Testis (tissue), 3 donors: ENCODE measurements around the gene ALDH3B2. TPM values are rescaled to one million over a fixed set of nuclear protein-coding genes. Genes with fewer than 3 reads are reported as not detected.

ENCODE experiments used
- DNase-seq: peaks from one replicate; pipeline ENCODE4 v3.0.0-alpha.2; 2019
- H3K27ac ChIP-seq, 2 donors: fragments of 200-600 bp; sonication (generic); one replicate each; pipeline ENCODE4 v1.5.1; 2019
- H3K27me3 ChIP-seq: fragments of 200-600 bp; sonication (generic); one replicate; pipeline ENCODE4 v1.5.1; 2019
- H3K36me3 ChIP-seq: fragments of 200-600 bp; sonication (generic); one replicate; pipeline ENCODE4 v1.5.1; 2017; ENCODE audit warnings: low read depth; ENCODE audit errors: missing control alignments
- H3K4me1 ChIP-seq: fragments of 200-600 bp; sonication (generic); one replicate; pipeline ENCODE4 v1.5.1; 2019
- H3K4me3 ChIP-seq, 2 donors: fragments of 200-600 bp; sonication (generic); one replicate each; pipeline ENCODE4 v1.5.1; 2017 to 2019
- H3K9me3 ChIP-seq: fragments of 200-600 bp; sonication (generic); one replicate; pipeline ENCODE4 v1.5.1; 2017
- POLR2A ChIP-seq: fragments of 450-650 bp; IDR thresholded peaks from one replicate; pipeline ENCODE4 v1.6.1; 2017; ENCODE audit warnings: antibody characterized with exemption, mild to moderate bottlenecking, moderate library complexity
- WGBS, 2 donors: methylation state at CpG; one replicate each; pipeline ENCODE4 v1.1.5; 2018; 5-methylcytosine and 5-hydroxymethylcytosine counted together
- intact Hi-C: fragments of 100-400 bp; cut with DNase I; formaldehyde crosslinking; loops from one replicate; pipeline ENCODE4 v1.15.1; 2023; ENCODE audit warnings: low total_unique reads
- polyA plus RNA-seq: library from polyadenylated mRNA; stranded (reverse); fragments of 350-450 nt; fragmentation: Illumina TruSeq; extraction: RNeasy Lipid Tissue Mini Kit (QIAGEN cat#74804); gene quantifications from one replicate; pipeline ENCODE4 v1.2.3, GENCODE V29; 2014; ENCODE audit warnings: low read depth, low replicate concordance; ENCODE audit not compliant: insufficient read depth
- total RNA-seq, 2 donors: library from RNA; depleted of rRNA; stranded (reverse); fragments of >200 nt; gene quantifications; one replicate each; pipeline ENCODE4 v1.2.3, GENCODE V29; 2016
- TF ChIP-seq, protein P1 (sequence below), 3 experiments: fragments of 450-650 bp in 2 of 3; fragments of 200-600 bp in 1 of 3; sonication (generic) in 1 of 3; IDR thresholded peaks; one replicate each; pipeline ENCODE4 v1.5.1; 2016 to 2019; ENCODE audit warnings: antibody characterized with exemption in 3 of 3, mild to moderate bottlenecking in 2 of 3, moderate library complexity in 1 of 3

The ALDH3B2 gene
- total and polyA plus RNA-seq, 3 donors from 2014 or later, result 0.19 TPM; not detected in 2

DNA sequence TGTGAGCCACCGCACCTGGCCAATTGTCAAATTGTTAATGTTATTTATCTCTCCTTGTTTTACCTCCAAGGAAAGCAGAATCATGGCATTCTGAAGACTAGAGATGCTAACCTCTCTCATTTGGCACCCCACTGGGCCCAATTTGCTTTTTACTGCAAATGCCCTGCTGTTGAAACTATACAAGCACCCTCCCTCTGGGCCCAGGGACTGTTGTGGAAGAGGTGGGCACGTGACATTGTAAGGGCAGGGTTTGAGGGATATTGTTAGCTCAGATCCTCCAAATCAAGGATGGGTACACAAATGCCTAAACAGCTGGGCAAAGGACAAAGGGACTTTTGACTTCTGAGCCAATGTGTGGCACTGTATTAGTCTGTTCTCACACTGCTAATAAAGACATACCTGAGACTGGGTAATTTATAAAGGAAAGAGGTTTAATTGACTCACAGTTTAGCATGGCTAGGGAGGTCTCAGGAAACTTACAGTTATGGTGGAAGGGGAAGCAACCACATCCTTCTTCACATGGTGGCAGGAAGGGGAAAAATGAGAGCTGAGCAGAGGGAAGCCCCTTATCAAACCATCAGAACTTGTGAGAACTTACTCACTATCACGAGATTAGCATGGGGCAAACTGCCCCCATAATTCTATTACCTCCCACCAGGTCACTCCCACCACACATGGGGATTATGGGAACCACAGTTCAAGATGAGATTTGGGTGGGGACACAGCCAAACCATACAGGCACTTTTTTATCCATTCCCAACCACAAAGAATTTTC is 6.5 kb upstream of the ALDH3B2 start:
- H3K9me3 ChIP-seq, result no peaks in the 10 kb centered on the region
- H3K27me3 ChIP-seq, result no peaks in the 10 kb centered on the region
- H3K27ac ChIP-seq, result no peak overlapping the region
- intact Hi-C loops, result no loop called here
- H3K4me3 ChIP-seq, result no peak overlapping the region
- no peaks in the 10 kb centered on the region for H3K4me1 ChIP-seq
- TF ChIP-seq, protein P1, sequence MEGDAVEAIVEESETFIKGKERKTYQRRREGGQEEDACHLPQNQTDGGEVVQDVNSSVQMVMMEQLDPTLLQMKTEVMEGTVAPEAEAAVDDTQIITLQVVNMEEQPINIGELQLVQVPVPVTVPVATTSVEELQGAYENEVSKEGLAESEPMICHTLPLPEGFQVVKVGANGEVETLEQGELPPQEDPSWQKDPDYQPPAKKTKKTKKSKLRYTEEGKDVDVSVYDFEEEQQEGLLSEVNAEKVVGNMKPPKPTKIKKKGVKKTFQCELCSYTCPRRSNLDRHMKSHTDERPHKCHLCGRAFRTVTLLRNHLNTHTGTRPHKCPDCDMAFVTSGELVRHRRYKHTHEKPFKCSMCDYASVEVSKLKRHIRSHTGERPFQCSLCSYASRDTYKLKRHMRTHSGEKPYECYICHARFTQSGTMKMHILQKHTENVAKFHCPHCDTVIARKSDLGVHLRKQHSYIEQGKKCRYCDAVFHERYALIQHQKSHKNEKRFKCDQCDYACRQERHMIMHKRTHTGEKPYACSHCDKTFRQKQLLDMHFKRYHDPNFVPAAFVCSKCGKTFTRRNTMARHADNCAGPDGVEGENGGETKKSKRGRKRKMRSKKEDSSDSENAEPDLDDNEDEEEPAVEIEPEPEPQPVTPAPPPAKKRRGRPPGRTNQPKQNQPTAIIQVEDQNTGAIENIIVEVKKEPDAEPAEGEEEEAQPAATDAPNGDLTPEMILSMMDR (IDR thresholded peaks at IDR 0.05), result no peak
- TF ChIP-seq POLR2A, result no peak
- no peak for DNase-seq
- no peaks in the 10 kb centered on the region for H3K36me3 ChIP-seq
- 76 to 80% methylated on average over 3 of the region's 3 CpGs for WGBS, 2 donors

DNA sequence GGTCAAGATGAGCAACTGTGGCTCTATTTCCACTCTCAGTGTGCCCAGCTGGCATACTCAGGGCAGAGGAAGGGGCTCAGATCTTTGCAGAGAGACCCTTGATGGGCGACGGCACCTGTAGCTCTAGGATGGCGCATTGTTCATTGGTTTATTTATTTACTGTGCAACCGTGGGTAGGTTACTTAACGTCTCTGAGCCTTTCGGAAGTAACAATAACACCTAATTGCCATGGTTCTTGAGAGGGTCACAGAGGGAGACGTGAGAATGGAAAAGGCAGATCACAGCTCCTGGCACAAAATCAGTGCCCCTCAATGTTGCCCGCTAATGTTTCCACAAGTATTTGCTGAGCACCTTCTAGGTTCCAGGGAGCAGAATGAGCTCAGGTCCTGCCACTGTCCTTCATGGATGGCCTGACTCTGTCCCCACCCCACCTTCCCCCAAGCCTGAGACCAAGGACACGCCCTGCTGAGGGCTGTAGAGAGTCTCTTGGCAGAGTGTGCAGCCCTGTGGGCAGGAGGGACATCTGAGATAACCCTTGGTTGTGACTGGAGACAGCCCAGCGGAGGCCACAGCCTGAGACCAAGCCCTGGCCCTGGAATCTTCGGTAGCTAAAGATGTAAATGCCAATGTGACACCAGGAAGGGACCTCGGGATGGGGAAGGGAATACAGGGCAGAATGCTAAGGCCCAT is 780 bp upstream of the ALDH3B2 start:
- WGBS, 2 donors, result 90% methylated on average over 9 to 12 of the region's 12 CpGs
- Histone ChIP-seq H3K4me1 (no peaks in the 10 kb centered on the region), H3K27me3 (no peaks in the 10 kb centered on the region), H3K4me3 (no peak overlapping the region), H3K27ac (no peak overlapping the region), H3K9me3 (no peaks in the 10 kb centered on the region), H3K36me3 (no peaks in the 10 kb centered on the region)
- DNase-seq, result no peak
- TF ChIP-seq, protein P1 (IDR thresholded peaks at IDR 0.05), result no peak
- no peak for TF ChIP-seq POLR2A
- intact Hi-C loops, result no loop called here

DNA sequence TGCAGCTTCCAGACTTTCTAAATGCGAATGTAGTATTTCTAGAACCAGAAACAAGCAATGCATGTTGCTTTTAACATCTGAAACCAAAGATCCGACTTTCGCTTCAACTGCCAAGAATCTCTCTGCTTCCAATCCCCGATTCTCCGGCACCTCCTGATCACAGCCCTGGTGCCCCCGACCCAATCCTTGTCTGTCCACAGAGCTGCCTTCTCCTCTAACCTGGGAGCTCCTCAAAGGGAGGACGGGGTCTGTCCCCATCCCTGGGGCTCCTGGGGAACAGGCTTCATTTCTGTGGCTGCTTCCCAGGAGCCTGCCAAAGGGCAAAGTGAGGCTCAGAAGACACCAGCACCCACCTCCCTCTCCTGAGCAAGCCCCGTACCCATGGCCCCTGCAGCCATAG is 521 bp downstream of the ALDH3B2 start:
- Histone ChIP-seq H3K4me3 (no peak overlapping the region), H3K4me1 (no peaks in the 10 kb centered on the region), H3K27ac (no peak overlapping the region), H3K9me3 (no peaks in the 10 kb centered on the region), H3K27me3 (no peaks in the 10 kb centered on the region), H3K36me3 (no peaks in the 10 kb centered on the region)
- no peak for TF ChIP-seq POLR2A
- TF ChIP-seq, protein P1 (IDR thresholded peaks at IDR 0.05), result no peak
- intact Hi-C loops, result no loop called here
- 67 to 68% methylated on average over 8 of the region's 8 CpGs for whole genome bisulfite sequencing, 2 donors
- no peak for DNase-seq

DNA sequence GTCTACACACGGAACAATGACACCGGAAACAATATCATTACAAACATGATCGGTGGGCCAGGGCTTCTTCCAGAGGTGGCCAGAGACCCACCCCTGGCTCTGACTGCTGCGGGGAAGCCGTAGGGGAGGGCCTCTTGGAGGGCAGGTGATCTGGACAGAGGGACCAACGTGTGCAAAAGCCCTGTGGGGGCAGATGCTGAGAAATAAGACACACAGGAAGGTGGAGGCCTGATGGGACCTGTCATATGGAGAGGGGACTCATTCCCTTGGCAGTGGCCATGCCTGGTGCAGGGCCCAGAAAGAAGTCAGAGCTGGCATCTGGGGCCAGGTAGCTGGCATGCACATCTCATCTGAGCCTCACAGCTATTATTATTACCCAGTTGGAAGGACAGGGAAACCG is 1.1 kb downstream of the ALDH3B2 start:
- Histone ChIP-seq H3K9me3 (no peaks in the 10 kb centered on the region), H3K36me3 (no peaks in the 10 kb centered on the region), H3K4me3 (no peak overlapping the region), H3K27ac (no peak overlapping the region), H3K27me3 (no peaks in the 10 kb centered on the region), H3K4me1 (no peaks in the 10 kb centered on the region)
- no peak for DNase-seq
- intact Hi-C loops, result no loop called here
- TF ChIP-seq, protein P1 (IDR thresholded peaks at IDR 0.05), result no peak
- no peak for TF ChIP-seq POLR2A
- WGBS, 2 donors, result 84 to 92% methylated on average over 5 to 7 of the region's 7 CpGs
